Activated B cell treated with CpG ODN at 0.5 μM for 24 hours (primary cell): ENCODE results near the gene DIP2C. TPM values are rescaled to one million over a fixed set of nuclear protein-coding genes. Genes with fewer than 3 reads are reported as not detected.

Experiments used
- ATAC-seq: fragments of 200-7000 bp; cut with Tn5 transposase; one replicate; pipeline ENCODE4 v1.10.0; 2021; ENCODE audit warnings: low read depth, mild to moderate bottlenecking, moderate library complexity
- CTCF ChIA-PET: fragments of 350-600 bp; sonication (Branson Sonifier 250); formaldehyde crosslinking; loops from one replicate; lab custom pipeline; 2021; ENCODE audit warnings: antibody characterized with exemption; lab: Charles Lee
- POLR2A ChIA-PET: fragments of 350-600 bp; sonication (Branson Sonifier 250); formaldehyde crosslinking; loops from one replicate; lab custom pipeline; 2021; ENCODE audit warnings: antibody characterized with exemption; lab: Charles Lee
- DNase-seq: peaks from one replicate; pipeline ENCODE4 v3.0.0; 2022
- H3K27ac Mint-ChIP-seq: one replicate; pipeline ENCODE4 v1.8.0; 2020; ENCODE audit warnings: mixed read lengths
- H3K27me3 Mint-ChIP-seq: one replicate; pipeline ENCODE4 v1.8.0; 2021; ENCODE audit warnings: mixed read lengths
- H3K36me3 Mint-ChIP-seq: one replicate; pipeline ENCODE4 v1.8.0; 2021; ENCODE audit warnings: low read depth, mixed read lengths
- H3K4me1 Mint-ChIP-seq: one replicate; pipeline ENCODE4 v1.8.0; 2021; ENCODE audit warnings: mixed read lengths
- H3K4me3 Mint-ChIP-seq: one replicate; pipeline ENCODE4 v1.8.0; 2020; ENCODE audit warnings: mild to moderate bottlenecking, mixed read lengths
- H3K9me3 Mint-ChIP-seq: one replicate; pipeline ENCODE4 v1.8.0; 2020; ENCODE audit warnings: mixed read lengths
- intact Hi-C: fragments of 100-400 bp; cut with micrococcal nuclease; formaldehyde crosslinking; loops from one replicate; pipeline ENCODE4 v1.15.1; 2024
- total RNA-seq: library from RNA; stranded (reverse); gene quantifications from 2 replicates; pipeline ENCODE4 v1.2.3, GENCODE V29; 2022
- TF ChIP-seq, protein P1 (sequence below): fragments of 200-600 bp; IDR thresholded peaks from one replicate; pipeline ENCODE4 v1.8.0; 2022; ENCODE audit warnings: antibody characterized with exemption, mild to moderate bottlenecking

The DIP2C gene
- total RNA-seq, 1 donor from 2014 or later, result 0.49 TPM

DNA sequence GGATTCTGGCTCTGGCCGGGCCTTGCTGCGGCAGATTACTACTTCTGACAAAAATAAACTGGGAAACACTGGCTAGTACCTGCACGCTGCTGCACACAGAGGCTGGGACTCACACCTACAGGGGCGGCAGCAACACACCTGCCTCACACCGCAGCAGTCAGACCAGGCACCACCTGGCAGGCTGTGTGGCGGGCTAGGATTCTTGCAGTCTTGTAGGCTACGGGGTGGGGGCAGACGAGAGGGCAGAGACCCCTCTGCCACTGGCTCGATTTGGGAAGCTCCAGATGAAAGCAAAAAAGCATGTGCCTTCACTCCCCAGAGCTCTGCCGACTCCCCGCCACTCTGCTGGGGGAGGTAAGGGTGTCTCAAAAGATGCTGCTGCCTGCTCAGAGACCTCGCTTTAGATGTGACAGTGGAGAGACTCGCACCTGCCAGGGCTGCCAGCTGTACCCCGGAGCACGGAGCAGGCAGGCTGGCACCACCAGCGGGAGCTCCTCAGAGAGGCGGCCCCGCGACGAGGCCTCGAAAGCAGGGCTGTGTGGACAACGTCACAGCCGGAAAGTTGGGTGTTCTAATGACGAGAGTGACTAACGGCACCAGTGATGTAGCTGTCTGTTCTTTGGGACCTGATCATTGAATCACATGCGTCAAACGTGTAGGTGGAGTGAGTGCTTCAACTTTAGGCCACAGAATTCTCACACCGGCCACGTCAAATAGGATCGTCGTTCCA, 303.7 kb downstream of the DIP2C start:
- intact Hi-C loops, result no loop called here
- no peak for ATAC-seq
- Mint-ChIP-seq H3K9me3 (no peaks in the 10 kb centered on the region), H3K4me1 (peaks cover 5% of the 10 kb centered on the region), H3K27ac (no peak overlapping the region), H3K4me3 (no peak overlapping the region), H3K27me3 (no peaks in the 10 kb centered on the region), H3K36me3 (no peaks in the 10 kb centered on the region)
- ChIA-PET POLR2A (no interaction called here), CTCF (no interaction called here)
- TF ChIP-seq, protein P1, sequence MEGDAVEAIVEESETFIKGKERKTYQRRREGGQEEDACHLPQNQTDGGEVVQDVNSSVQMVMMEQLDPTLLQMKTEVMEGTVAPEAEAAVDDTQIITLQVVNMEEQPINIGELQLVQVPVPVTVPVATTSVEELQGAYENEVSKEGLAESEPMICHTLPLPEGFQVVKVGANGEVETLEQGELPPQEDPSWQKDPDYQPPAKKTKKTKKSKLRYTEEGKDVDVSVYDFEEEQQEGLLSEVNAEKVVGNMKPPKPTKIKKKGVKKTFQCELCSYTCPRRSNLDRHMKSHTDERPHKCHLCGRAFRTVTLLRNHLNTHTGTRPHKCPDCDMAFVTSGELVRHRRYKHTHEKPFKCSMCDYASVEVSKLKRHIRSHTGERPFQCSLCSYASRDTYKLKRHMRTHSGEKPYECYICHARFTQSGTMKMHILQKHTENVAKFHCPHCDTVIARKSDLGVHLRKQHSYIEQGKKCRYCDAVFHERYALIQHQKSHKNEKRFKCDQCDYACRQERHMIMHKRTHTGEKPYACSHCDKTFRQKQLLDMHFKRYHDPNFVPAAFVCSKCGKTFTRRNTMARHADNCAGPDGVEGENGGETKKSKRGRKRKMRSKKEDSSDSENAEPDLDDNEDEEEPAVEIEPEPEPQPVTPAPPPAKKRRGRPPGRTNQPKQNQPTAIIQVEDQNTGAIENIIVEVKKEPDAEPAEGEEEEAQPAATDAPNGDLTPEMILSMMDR, result no peak
- no peak for DNase-seq

DNA sequence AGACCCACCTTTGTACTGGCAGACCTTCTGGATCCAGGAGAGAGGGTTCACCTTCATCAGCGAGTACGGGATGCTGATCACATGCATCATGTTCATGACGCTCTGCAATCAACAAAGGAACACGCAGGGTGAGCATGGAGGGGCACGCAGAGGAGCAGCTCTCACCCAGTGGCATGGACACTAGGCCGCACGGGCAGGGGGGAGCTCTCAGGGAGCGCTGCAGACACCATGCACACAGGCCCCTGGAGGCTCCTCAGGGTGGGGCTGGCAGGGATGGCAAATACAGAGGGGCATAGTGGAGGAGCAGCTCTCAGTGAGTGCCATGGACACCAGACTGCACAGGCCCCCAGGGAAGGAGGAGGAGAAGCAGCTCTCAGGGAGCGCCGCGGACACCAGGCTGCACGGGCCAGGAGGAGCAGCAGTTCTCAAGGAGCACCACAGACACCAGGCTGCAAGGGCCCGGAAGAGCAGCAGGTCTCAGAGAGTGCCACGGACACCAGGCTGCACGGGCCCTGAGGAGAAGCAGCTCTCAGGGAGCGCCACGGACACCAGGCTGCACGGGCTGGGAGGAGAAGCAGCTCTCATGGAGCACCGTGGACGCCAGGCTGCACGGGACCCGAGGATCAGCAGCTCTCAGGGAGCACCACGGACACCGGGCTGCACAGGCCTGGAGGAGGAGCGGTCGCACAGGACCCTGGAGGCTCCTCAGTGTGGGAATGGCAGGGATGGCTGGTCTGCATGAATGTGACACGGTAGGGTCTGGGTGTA, 304.7 kb downstream of the DIP2C start:
- ATAC-seq (no peak), DNase-seq (no peak)
- intact Hi-C loops, result no loop called here
- ChIA-PET POLR2A (no interaction called here), CTCF (no interaction called here)
- no peaks in the 10 kb centered on the region for H3K9me3 Mint-ChIP-seq
- H3K4me3 Mint-ChIP-seq, result no peak overlapping the region
- no peaks in the 10 kb centered on the region for H3K27me3 Mint-ChIP-seq
- TF ChIP-seq, protein P1, result no peak
- peaks cover 5% of the 10 kb centered on the region for H3K4me1 Mint-ChIP-seq
- H3K27ac Mint-ChIP-seq, result no peak overlapping the region
- H3K36me3 Mint-ChIP-seq, result no peaks in the 10 kb centered on the region

DNA sequence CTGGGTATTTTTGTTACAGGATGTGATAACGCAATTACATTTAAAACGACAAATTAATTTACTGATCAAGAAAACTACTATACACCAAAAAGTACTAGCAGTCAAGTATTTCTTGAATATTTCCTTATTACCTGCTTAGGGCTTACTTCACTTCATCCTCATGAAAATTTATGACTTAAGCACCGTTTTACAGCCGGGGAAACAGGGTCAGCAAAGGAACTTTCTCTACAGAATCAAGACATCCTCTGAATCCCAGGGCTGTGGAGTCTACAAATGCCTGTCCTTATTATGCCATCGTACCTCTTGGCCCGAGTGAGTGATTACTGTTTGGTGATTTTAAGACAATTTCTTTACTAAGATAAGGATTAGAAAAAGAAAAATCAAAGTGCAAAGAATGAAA, 305.9 kb downstream of the DIP2C start:
- H3K9me3 Mint-ChIP-seq, result no peaks in the 10 kb centered on the region
- no peak overlapping the region for H3K27ac Mint-ChIP-seq
- no peak overlapping the region for H3K4me3 Mint-ChIP-seq
- intact Hi-C loops, result no loop called here
- H3K4me1 Mint-ChIP-seq, result peaks cover 5% of the 10 kb centered on the region
- ChIA-PET CTCF (no interaction called here), POLR2A (no interaction called here)
- H3K27me3 Mint-ChIP-seq, result no peaks in the 10 kb centered on the region
- no peaks in the 10 kb centered on the region for H3K36me3 Mint-ChIP-seq
- DNase-seq (no peak), ATAC-seq (no peak)
- TF ChIP-seq, protein P1, result no peak

DNA sequence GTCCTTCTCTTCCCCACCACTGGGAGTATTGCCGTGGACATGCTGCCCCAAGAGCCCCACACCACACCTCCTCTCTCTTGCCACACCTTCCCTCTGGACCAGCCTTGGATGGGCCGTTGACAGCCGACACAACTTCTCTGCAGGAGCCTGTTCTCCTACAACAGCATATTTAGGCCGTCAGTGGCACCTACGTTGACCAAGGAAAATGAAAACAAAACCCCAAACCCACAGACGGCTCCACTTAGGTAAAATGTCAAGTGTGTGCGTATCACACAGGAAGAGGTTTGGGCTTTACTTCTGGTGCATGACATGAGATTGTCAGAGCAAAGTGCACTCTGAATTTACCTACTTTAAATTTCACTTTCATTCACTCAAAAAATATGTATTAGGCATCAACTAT, 307.7 kb downstream of the DIP2C start:
- Mint-ChIP-seq H3K36me3 (no peaks in the 10 kb centered on the region), H3K27me3 (no peaks in the 10 kb centered on the region), H3K9me3 (no peaks in the 10 kb centered on the region), H3K4me3 (no peak overlapping the region), H3K27ac (no peak overlapping the region), H3K4me1 (no peaks in the 10 kb centered on the region)
- TF ChIP-seq, protein P1, result no peak
- ATAC-seq (no peak), DNase-seq (no peak)
- intact Hi-C loops, result no loop called here
- CTCF ChIA-PET, result no interaction called here
- POLR2A ChIA-PET, result no interaction called here

DNA sequence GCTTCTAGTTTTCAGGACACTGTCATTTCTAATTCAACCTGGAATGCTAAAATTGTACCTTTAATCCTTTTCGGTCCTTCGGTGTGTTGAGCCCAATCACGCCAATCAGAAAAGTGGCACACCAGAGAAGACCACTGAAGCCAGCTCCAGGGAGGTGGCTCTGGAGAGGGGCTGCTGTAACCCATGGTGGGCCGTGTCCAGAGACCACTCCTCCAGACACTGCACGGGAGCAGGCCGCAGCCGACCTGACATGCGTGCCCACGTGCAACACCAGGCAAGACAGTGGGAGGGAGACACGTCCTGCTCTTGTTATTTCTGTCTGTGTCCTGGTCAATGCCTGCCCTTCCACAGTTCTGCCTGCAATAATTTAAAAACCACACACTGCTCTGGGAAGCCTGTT, 308.1 kb downstream of the DIP2C start:
- no peak for ATAC-seq

More for the DNA sequence above, 308.1 kb downstream of the DIP2C start:
- Mint-ChIP-seq H3K4me1 (no peaks in the 10 kb centered on the region), H3K9me3 (no peaks in the 10 kb centered on the region), H3K36me3 (no peaks in the 10 kb centered on the region), H3K4me3 (no peak overlapping the region), H3K27me3 (no peaks in the 10 kb centered on the region), H3K27ac (no peak overlapping the region)
- ChIA-PET POLR2A (no interaction called here), CTCF (no interaction called here)
- intact Hi-C loops, result no loop called here
- DNase-seq, result no peak
- TF ChIP-seq, protein P1, result no peak
